IMR-90 (cell line): ENCODE measurements around the gene CCDC38. TPM values are rescaled to one million over a fixed set of nuclear protein-coding genes. Genes with fewer than 3 reads are reported as not detected.

Source experiments
- ATAC-seq: fragments of 200-7000 bp; cut with Tn5 transposase; 2 replicates; pipeline ENCODE4 v1.9.1; 2020; ENCODE audit warnings: low read depth, mild to moderate bottlenecking, moderate library complexity
- BruUV-seq: library from RNA; stranded (reverse); fragments of 400-500 nt; replicated peaks from 2 replicates; lab custom pipeline; 2021; lab: Mats Ljungman, UMichigan
- CTCF ChIA-PET: fragments of 300-600 bp; formaldehyde crosslinking; extraction: SDS; loops from one replicate; lab custom pipeline; 2021; ENCODE audit warnings: antibody characterized with exemption; lab: Yijun Ruan, JAX
- POLR2A ChIA-PET: fragments of 300-600 bp; sonication (Branson Sonifier 250); formaldehyde crosslinking; loops from one replicate; lab custom pipeline; 2022; ENCODE audit warnings: antibody characterized with exemption; ENCODE audit not compliant: unreplicated experiment; lab: Charles Lee
- DNase-seq: peaks from one replicate; pipeline ENCODE4 v3.0.0; 2013
- H2AFZ ChIP-seq: replicated peaks from 2 replicates; pipeline ENCODE3; 2013; ENCODE audit warnings: low read length, mild to moderate bottlenecking; ENCODE audit not compliant: poor library complexity
- H2AK5ac ChIP-seq: 2 replicates; pipeline ENCODE4 v1.6.1; 2013; ENCODE audit warnings: low read depth, low read length, inconsistent platforms
- H2AK9ac ChIP-seq: replicated peaks from 2 replicates; pipeline ENCODE3; 2013; ENCODE audit warnings: mild to moderate bottlenecking, low read depth, low read length, moderate library complexity; ENCODE audit not compliant: poor library complexity
- H2BK120ac ChIP-seq: 2 replicates; pipeline ENCODE4 v1.6.1; 2013; ENCODE audit warnings: low read depth, low read length, inconsistent platforms
- H2BK15ac ChIP-seq: 3 replicates; pipeline ENCODE4 v1.6.1; 2013; ENCODE audit warnings: low read depth, low read length, inconsistent platforms
- H2BK20ac ChIP-seq: 2 replicates; pipeline ENCODE4 v1.6.1; 2013; ENCODE audit warnings: low read depth, mild to moderate bottlenecking, inconsistent platforms, low read length, moderate library complexity
- H2BK5ac ChIP-seq: 2 replicates; pipeline ENCODE4 v1.6.1; 2013; ENCODE audit warnings: mild to moderate bottlenecking, low read depth, low read length, inconsistent platforms; ENCODE audit not compliant: poor library complexity, severe bottlenecking
- H3K14ac ChIP-seq: replicated peaks from 2 replicates; pipeline ENCODE4 v1.6.1; 2013; ENCODE audit warnings: low read depth, low read length, inconsistent platforms
- H3K18ac ChIP-seq: 2 replicates; pipeline ENCODE4 v1.6.1; 2013; ENCODE audit warnings: low read depth, low read length, control low read depth
- H3K23ac ChIP-seq: 2 replicates; pipeline ENCODE4 v1.6.1; 2013; ENCODE audit warnings: low read depth, low read length, inconsistent platforms
- H3K27ac ChIP-seq: 2 replicates; pipeline ENCODE4 v1.5.1; 2013; ENCODE audit warnings: mild to moderate bottlenecking, control low read depth, low read length; ENCODE audit not compliant: insufficient read depth
- H3K27me3 ChIP-seq: 2 replicates; pipeline ENCODE4 v1.6.1; 2013; ENCODE audit warnings: low read length; ENCODE audit not compliant: control insufficient read depth, insufficient read depth
- H3K36me3 ChIP-seq: 2 replicates; pipeline ENCODE4 v1.6.1; 2013; ENCODE audit warnings: low read length, mixed read lengths; ENCODE audit not compliant: control insufficient read depth, insufficient read depth
- H3K4ac ChIP-seq: 2 replicates; pipeline ENCODE4 v1.6.1; 2013; ENCODE audit warnings: low read depth, low read length, inconsistent platforms
- H3K4me1 ChIP-seq: 2 replicates; pipeline ENCODE4 v1.6.1; 2013; ENCODE audit warnings: low read length, mixed read lengths; ENCODE audit not compliant: control insufficient read depth, insufficient read depth
- H3K4me2 ChIP-seq: 2 replicates; pipeline ENCODE4 v1.6.1; 2013; ENCODE audit warnings: low read depth, mild to moderate bottlenecking, control low read depth, low read length, moderate library complexity
- H3K4me3 ChIP-seq: 2 replicates; pipeline ENCODE4 v1.5.1; 2013; ENCODE audit warnings: low read depth, mild to moderate bottlenecking, control low read depth, low read length, moderate library complexity; ENCODE audit not compliant: insufficient read depth
- H3K56ac ChIP-seq: 2 replicates; pipeline ENCODE4 v1.6.1; 2013; ENCODE audit warnings: low read length, inconsistent platforms; ENCODE audit not compliant: insufficient read depth; ENCODE audit errors: extremely low read depth
- H3K79me1 ChIP-seq, 2 experiments: 2 replicates each; pipeline ENCODE4 v1.6.1; 2013; ENCODE audit warnings: low read length in 2 of 2, inconsistent platforms in 1 of 2, low read depth in 1 of 2
- H3K9ac ChIP-seq: 2 replicates; pipeline ENCODE4 v1.6.1; 2013; ENCODE audit warnings: low read depth, low read length, control low read depth
- H3K9me1 ChIP-seq: 2 replicates; pipeline ENCODE4 v1.6.1; 2013; ENCODE audit warnings: low read length, inconsistent platforms; ENCODE audit not compliant: insufficient read depth
- H3K9me3 ChIP-seq: 2 replicates; pipeline ENCODE4 v1.6.1; 2013; ENCODE audit warnings: low read length; ENCODE audit not compliant: control insufficient read depth, insufficient read depth
- H4K20me1 ChIP-seq: 2 replicates; pipeline ENCODE4 v1.6.1; 2013; ENCODE audit warnings: low read length, inconsistent platforms; ENCODE audit not compliant: insufficient read depth
- H4K5ac ChIP-seq: 2 replicates; pipeline ENCODE4 v1.6.1; 2013; ENCODE audit warnings: mild to moderate bottlenecking, low read depth, low read length, control low read depth
- H4K8ac ChIP-seq, 2 experiments: 2 replicates each; pipeline ENCODE4 v1.6.1; 2013; ENCODE audit warnings: low read depth in 2 of 2, low read length in 2 of 2, control low read depth in 1 of 2, inconsistent platforms in 1 of 2
- H4K91ac ChIP-seq: 2 replicates; pipeline ENCODE4 v1.6.1; 2013; ENCODE audit warnings: low read depth, low read length, inconsistent platforms; ENCODE audit not compliant: insufficient read depth
- BHLHE40 ChIP-seq: fragments of 150-350 bp; IDR thresholded peaks from 2 replicates; pipeline ENCODE4 v1.6.1; 2016; ENCODE audit warnings: mild to moderate bottlenecking, low read depth, low read length
- CEBPB ChIP-seq: IDR thresholded peaks from 2 replicates; pipeline ENCODE4 v1.6.1; 2012; ENCODE audit warnings: low read depth, low read length, improper control_type of control experiment
- CHD1 ChIP-seq: IDR thresholded peaks from 2 replicates; pipeline ENCODE4 v1.6.1; 2012; ENCODE audit warnings: low read depth, low read length, improper control_type of control experiment
- CTCF ChIP-seq: conservative IDR thresholded peaks from 2 replicates; pipeline ENCODE4 v1.5.1; 2012; ENCODE audit warnings: mild to moderate bottlenecking, low read depth, low read length, improper control_type of control experiment
- ELK1 ChIP-seq: fragments of 150-350 bp; IDR thresholded peaks from 2 replicates; pipeline ENCODE4 v1.6.1; 2016; ENCODE audit warnings: low read depth, mild to moderate bottlenecking, low read length, moderate library complexity, borderline replicate concordance
- FOS ChIP-seq: fragments of 150-350 bp; IDR thresholded peaks from 2 replicates; pipeline ENCODE4 v1.6.1; 2016; ENCODE audit warnings: low read depth, low read length
- MAFK ChIP-seq: IDR thresholded peaks from 2 replicates; pipeline ENCODE4 v1.6.1; 2012; ENCODE audit warnings: low read depth, low read length, improper control_type of control experiment
- MAZ ChIP-seq: IDR thresholded peaks from 2 replicates; pipeline ENCODE4 v1.6.1; 2012; ENCODE audit warnings: low read depth, mild to moderate bottlenecking, low read length, improper control_type of control experiment, moderate library complexity, borderline replicate concordance
- MXI1 ChIP-seq: IDR thresholded peaks from 2 replicates; pipeline ENCODE4 v1.6.1; 2012; ENCODE audit warnings: low read depth, mild to moderate bottlenecking, low read length, moderate library complexity, borderline replicate concordance
- NFE2L2 ChIP-seq: fragments of 150-350 bp; IDR thresholded peaks from 2 replicates; pipeline ENCODE4 v1.6.1; 2016; ENCODE audit warnings: low read depth, mild to moderate bottlenecking, low read length
- POLR2A ChIP-seq: IDR thresholded peaks from 2 replicates; pipeline ENCODE4 v1.6.1; 2012; ENCODE audit warnings: mild to moderate bottlenecking, low read depth, low read length
- RAD21 ChIP-seq: IDR thresholded peaks from 2 replicates; pipeline ENCODE4 v1.6.1; 2012; ENCODE audit warnings: low read length, improper control_type of control experiment
- RCOR1 ChIP-seq: IDR thresholded peaks from 2 replicates; pipeline ENCODE4 v1.6.1; 2012; ENCODE audit warnings: mild to moderate bottlenecking, low read length, improper control_type of control experiment; ENCODE audit not compliant: insufficient replicate concordance
- RFX5 ChIP-seq: IDR thresholded peaks from 2 replicates; pipeline ENCODE4 v1.8.0; 2012; ENCODE audit warnings: low read depth, mild to moderate bottlenecking, low read length, moderate library complexity
- SMC3 ChIP-seq: fragments of 150-350 bp; IDR thresholded peaks from 2 replicates; pipeline ENCODE4 v1.6.1; 2016; ENCODE audit warnings: low read depth, mild to moderate bottlenecking, antibody characterized with exemption, low read length, moderate library complexity
- USF2 ChIP-seq: fragments of 150-350 bp; IDR thresholded peaks from 2 replicates; pipeline ENCODE4 v1.6.1; 2017; ENCODE audit warnings: mild to moderate bottlenecking, antibody characterized with exemption, low read length, low read depth
- WGBS, 2 experiments: methylation state at CpG; one replicate each; pipeline versions ENCODE4 v1.1.5 to v1.1.7; 2013; ENCODE audit warnings: missing lambda C conversion rate in 2 of 2; ENCODE audit not compliant: insufficient read length in 1 of 2; ENCODE audit errors: extremely low coverage in 2 of 2; 5-methylcytosine and 5-hydroxymethylcytosine counted together
- dilution Hi-C: fragments of 300-500 bp; cut with HindIII; formaldehyde crosslinking; loops from one replicate; pipeline ENCODE4 v1.14.3; 2018; ENCODE audit warnings: low sequenced_read_pairs; ENCODE audit not compliant: unreplicated experiment
- in situ Hi-C: fragments of 300-500 bp; cut with MboI; formaldehyde crosslinking; loops from 3 replicates; pipeline ENCODE4 v1.14.3; 2019; ENCODE audit warnings: low sequenced_read_pairs, inconsistent platforms, mixed read lengths
- intact Hi-C: fragments of 100-400 bp; cut with micrococcal nuclease; formaldehyde crosslinking; loops from 2 replicates; pipeline ENCODE4 v1.10.0; 2022
- polyA plus RNA-seq, 3 experiments: library from polyadenylated mRNA; depleted of rRNA; stranded (reverse); fragments of >200 nt; gene quantifications; 2 replicates each; pipeline ENCODE4 v1.2.3, GENCODE V29; 2012; ENCODE audit warnings: low replicate concordance in 1 of 3
- total RNA-seq: library from RNA; depleted of rRNA; stranded (reverse); fragments of >200 nt; gene quantifications from 2 replicates; pipeline ENCODE4 v1.2.3, GENCODE V29; 2012

The CCDC38 gene
- total and polyA plus RNA-seq, 2 of the 4 experiments (the other 2 are of a cell fraction) = not detected

- H2BK15ac ChIP-seq = no peak overlapping the region
- H4K5ac ChIP-seq = no peak overlapping the region
- TF ChIP-seq CHD1 (no peak), MAFK (no peak), USF2 (no peak), MXI1 (no peak), RCOR1 (no peak), MAZ (no peak), CTCF (no peak), FOS (no peak), RAD21 (no peak), CEBPB (no peak), BHLHE40 (no peak), NFE2L2 (no peak), RFX5 (no peak), ELK1 (no peak), SMC3 (no peak), POLR2A (no peak)
- no peak overlapping the region for H3K4ac ChIP-seq
- H3K9me3 ChIP-seq = peaks cover 2% of the 10 kb centered on the region; the same call in 1 of the 2 replicates
- no peak overlapping the region for H3K23ac ChIP-seq
- no peaks in the 10 kb centered on the region for H4K20me1 ChIP-seq
- peaks cover 9% of the 10 kb centered on the region for H3K27me3 ChIP-seq
- H3K27ac ChIP-seq = no peak overlapping the region
- no peak overlapping the region for H3K4me2 ChIP-seq
- ATAC-seq = no peak
- ChIA-PET POLR2A (no interaction called here), CTCF (no interaction called here)
- H3K36me3 ChIP-seq = no peaks in the 10 kb centered on the region
- no peak overlapping the region for H3K4me3 ChIP-seq
- H3K9me1 ChIP-seq = no peaks in the 10 kb centered on the region
- dilution Hi-C loops (no loop called here), intact Hi-C loops (no loop called here), in situ Hi-C loops (no loop called here)
- H2AK9ac ChIP-seq = no peak overlapping the region
- H2BK20ac ChIP-seq = no peak overlapping the region
- no peak overlapping the region for H2BK120ac ChIP-seq
- no peaks in the 10 kb centered on the region for H3K4me1 ChIP-seq
- no peak overlapping the region for H2AK5ac ChIP-seq
- no peak overlapping the region for H3K9ac ChIP-seq
- H3K56ac ChIP-seq = no peak overlapping the region
- no peak overlapping the region for H2BK5ac ChIP-seq
- H3K14ac ChIP-seq = no peak overlapping the region
- no TSS peak for BruUV-seq
- no peak overlapping the region for H4K8ac ChIP-seq
- H3K79me1 ChIP-seq = no peaks in the 10 kb centered on the region
- DNase-seq = no peak
- WGBS, 2 experiments = no CpG with 5 or more reads among the region's 3 CpGs
- no peak overlapping the region for H3K18ac ChIP-seq
- H4K91ac ChIP-seq = no peak overlapping the region
- no peak overlapping the region for H2AFZ ChIP-seq
Observed at GRCh38 chr12:95890958-95891357, 51.5 kb downstream of the CCDC38 start.
